Measurements from ENCODE around the gene EIF2D.

Gene EIF2D

GRCh38 chr1:206560007-206560716 lies 52.1 kb downstream of the EIF2D start:
- no peak overlapping the region for H3K4me3 ChIP-seq (ENCODE audit: low read length)
- TF ChIP-seq, protein P1, sequence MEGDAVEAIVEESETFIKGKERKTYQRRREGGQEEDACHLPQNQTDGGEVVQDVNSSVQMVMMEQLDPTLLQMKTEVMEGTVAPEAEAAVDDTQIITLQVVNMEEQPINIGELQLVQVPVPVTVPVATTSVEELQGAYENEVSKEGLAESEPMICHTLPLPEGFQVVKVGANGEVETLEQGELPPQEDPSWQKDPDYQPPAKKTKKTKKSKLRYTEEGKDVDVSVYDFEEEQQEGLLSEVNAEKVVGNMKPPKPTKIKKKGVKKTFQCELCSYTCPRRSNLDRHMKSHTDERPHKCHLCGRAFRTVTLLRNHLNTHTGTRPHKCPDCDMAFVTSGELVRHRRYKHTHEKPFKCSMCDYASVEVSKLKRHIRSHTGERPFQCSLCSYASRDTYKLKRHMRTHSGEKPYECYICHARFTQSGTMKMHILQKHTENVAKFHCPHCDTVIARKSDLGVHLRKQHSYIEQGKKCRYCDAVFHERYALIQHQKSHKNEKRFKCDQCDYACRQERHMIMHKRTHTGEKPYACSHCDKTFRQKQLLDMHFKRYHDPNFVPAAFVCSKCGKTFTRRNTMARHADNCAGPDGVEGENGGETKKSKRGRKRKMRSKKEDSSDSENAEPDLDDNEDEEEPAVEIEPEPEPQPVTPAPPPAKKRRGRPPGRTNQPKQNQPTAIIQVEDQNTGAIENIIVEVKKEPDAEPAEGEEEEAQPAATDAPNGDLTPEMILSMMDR (conservative IDR thresholded peaks at IDR 0.05; ENCODE audit: low read length) = no peak
- DNase-seq (ENCODE audit: low read depth) = no peak

GRCh38 chr1:206559672-206559995 lies 52.6 kb downstream of the EIF2D start:
- H3K4me3 ChIP-seq (ENCODE audit: low read length) = no peak overlapping the region
- TF ChIP-seq, protein P1 (conservative IDR thresholded peaks at IDR 0.05; ENCODE audit: low read length) = no peak
- no peak for DNase-seq (ENCODE audit: low read depth)

DNA sequence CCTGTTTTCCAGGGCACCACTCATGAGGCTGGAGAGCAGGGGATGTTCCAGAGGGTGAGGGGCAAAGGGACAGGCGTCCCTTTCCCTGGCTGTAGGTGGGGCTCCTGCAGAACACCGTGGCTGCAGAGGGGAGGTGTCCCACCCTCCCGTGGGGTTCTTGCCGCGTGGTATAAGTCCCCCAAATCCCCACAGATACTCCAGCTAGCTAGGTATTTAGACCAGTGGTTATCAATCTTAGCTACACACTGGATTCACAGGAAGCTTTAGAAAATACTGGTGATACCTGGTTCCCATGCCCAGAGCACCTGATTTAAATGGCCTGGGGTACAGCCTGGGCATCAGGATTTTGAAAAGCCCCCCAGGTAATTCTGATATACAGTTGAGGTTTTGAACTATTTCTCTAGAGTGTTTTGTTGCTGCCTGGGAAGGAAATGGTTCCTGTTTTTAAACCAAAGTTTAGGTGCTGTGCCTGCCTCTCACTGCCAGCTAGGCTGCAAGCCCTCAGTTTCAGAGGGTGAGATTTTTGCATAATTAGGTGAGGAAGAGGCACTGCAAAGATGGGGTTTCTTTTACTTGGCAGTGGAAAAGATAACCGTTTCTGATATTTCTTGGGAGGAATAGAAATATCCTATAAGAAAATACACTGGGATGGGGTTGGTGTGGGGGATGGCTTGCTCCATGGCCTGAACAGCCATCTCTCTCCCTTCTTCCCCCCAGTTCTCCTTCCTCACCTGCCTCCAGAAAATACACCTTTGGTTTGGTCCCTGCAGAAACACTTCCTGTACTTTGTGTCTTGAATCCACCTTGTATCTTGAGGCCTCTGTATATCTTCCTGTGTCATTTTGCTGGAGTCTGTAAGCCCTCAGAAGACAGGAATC lies 53.2 kb downstream of the EIF2D start:
- TF ChIP-seq, protein P1 (conservative IDR thresholded peaks at IDR 0.05; ENCODE audit: low read length) = no peak
- DNase-seq (ENCODE audit: low read depth) = no peak
- H3K4me3 ChIP-seq (ENCODE audit: low read length) = no peak overlapping the region

DNA sequence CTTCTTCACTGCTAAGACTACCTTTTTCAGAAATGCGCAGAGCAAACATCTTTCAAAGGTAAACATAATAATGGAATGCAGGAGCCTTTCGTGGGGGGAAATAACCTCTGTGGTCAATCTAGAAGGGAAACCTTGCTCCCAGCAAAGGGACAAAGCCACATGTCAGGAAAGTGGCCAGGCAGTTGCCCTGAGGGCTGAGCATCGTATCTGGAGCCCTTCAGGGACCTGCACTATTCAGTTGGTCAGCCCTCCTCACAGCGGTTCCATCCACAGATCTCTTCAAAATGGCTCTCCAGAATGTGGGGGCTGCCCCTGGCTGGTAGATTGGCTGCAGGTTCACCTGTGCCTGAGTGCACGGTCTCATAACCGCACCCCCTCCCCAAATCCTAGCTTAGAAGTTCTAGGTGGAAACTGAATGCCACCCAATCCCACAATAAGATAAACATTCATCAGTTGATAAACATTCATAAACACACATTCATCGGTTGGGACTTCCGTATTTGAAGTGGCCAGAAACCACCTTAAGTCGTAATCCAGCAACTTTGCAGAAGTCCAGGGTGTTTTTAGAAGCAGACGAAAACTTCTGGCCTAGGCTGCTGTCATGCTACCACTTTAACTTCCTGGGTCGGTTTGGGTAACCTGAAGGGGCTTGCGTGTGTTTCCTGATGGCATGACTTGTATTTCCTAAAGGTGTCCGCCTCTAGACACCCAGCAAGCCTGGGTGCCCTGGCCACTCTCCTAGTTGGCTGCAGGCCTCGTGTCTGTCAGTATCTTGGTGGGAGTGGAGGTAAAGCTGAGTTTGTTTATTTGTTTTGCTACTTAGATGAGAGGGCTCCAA lies 54.4 kb downstream of the EIF2D start:
- peak overlapping the region; percentile 47 for H3K4me3 ChIP-seq (ENCODE audit: low read length)
- DNase-seq (ENCODE audit: low read depth) = no peak
- TF ChIP-seq, protein P1 (conservative IDR thresholded peaks at IDR 0.05; ENCODE audit: low read length) = no peak

- TF ChIP-seq, protein P1 (conservative IDR thresholded peaks at IDR 0.05; ENCODE audit: low read length) = no peak
- H3K4me3 ChIP-seq (ENCODE audit: low read length) = peak overlapping the region; percentile 47
- DNase-seq (ENCODE audit: low read depth) = no peak
Measured at GRCh38 chr1:206556750-206557635, 55.3 kb downstream of the EIF2D start.

GRCh38 chr1:206556047-206556749 lies 56.1 kb downstream of the EIF2D start:
- TF ChIP-seq, protein P1 (conservative IDR thresholded peaks at IDR 0.05; ENCODE audit: low read length) = no peak
- no peak overlapping the region for H3K4me3 ChIP-seq (ENCODE audit: low read length)
- no peak for DNase-seq (ENCODE audit: low read depth)

Data from AG10803 (cell line).